SK-N-MC (cell line): ENCODE results near the gene PPRC1.

ENCODE experiments used
- DNase-seq: peaks from one replicate; pipeline ENCODE4 v3.0.0-alpha.2; 2011; ENCODE audit warnings: low read depth, low spot score
- H3K27ac ChIP-seq: fragments of 200-600 bp; sonication (generic); 2 replicates; pipeline ENCODE4 v1.5.1; 2016; ENCODE audit warnings: mixed run types
- H3K36me3 ChIP-seq: fragments of 200-600 bp; sonication (generic); 2 replicates; pipeline ENCODE4 v1.6.1; 2017; ENCODE audit warnings: antibody characterized with exemption, low read length, mixed read lengths; ENCODE audit not compliant: insufficient read depth
- H3K4me3 ChIP-seq: fragments of 200-600 bp; sonication (generic); 2 replicates; pipeline ENCODE4 v1.5.1; 2016
- H3K9ac ChIP-seq: fragments of 200-600 bp; sonication (generic); 2 replicates; pipeline ENCODE4 v1.8.0; 2017; ENCODE audit warnings: mixed run types, mixed read lengths; ENCODE audit not compliant: insufficient read length
- H3K9me3 ChIP-seq: fragments of 200-600 bp; sonication (generic); 2 replicates; pipeline ENCODE4 v1.6.1; 2017; ENCODE audit warnings: low read depth, mild to moderate bottlenecking, antibody characterized with exemption, low read length, moderate library complexity, mixed read lengths
- EZH2 ChIP-seq: fragments of 200-600 bp; sonication (generic); IDR thresholded peaks from one replicate; pipeline ENCODE4 v1.6.1; 2017; ENCODE audit warnings: antibody characterized with exemption
- FOXP2 ChIP-seq: optimal IDR thresholded peaks from 2 replicates; pipeline ENCODE3; 2011; ENCODE audit warnings: mild to moderate bottlenecking, moderate library complexity; ENCODE audit not compliant: insufficient read depth; ENCODE audit errors: extremely low read length, control extremely low read depth
- POLR2AphosphoS5 ChIP-seq: IDR thresholded peaks from 2 replicates; pipeline ENCODE4 v1.6.1; 2012; ENCODE audit warnings: mild to moderate bottlenecking, low read depth, low read length, borderline replicate concordance

Gene PPRC1, protein sequence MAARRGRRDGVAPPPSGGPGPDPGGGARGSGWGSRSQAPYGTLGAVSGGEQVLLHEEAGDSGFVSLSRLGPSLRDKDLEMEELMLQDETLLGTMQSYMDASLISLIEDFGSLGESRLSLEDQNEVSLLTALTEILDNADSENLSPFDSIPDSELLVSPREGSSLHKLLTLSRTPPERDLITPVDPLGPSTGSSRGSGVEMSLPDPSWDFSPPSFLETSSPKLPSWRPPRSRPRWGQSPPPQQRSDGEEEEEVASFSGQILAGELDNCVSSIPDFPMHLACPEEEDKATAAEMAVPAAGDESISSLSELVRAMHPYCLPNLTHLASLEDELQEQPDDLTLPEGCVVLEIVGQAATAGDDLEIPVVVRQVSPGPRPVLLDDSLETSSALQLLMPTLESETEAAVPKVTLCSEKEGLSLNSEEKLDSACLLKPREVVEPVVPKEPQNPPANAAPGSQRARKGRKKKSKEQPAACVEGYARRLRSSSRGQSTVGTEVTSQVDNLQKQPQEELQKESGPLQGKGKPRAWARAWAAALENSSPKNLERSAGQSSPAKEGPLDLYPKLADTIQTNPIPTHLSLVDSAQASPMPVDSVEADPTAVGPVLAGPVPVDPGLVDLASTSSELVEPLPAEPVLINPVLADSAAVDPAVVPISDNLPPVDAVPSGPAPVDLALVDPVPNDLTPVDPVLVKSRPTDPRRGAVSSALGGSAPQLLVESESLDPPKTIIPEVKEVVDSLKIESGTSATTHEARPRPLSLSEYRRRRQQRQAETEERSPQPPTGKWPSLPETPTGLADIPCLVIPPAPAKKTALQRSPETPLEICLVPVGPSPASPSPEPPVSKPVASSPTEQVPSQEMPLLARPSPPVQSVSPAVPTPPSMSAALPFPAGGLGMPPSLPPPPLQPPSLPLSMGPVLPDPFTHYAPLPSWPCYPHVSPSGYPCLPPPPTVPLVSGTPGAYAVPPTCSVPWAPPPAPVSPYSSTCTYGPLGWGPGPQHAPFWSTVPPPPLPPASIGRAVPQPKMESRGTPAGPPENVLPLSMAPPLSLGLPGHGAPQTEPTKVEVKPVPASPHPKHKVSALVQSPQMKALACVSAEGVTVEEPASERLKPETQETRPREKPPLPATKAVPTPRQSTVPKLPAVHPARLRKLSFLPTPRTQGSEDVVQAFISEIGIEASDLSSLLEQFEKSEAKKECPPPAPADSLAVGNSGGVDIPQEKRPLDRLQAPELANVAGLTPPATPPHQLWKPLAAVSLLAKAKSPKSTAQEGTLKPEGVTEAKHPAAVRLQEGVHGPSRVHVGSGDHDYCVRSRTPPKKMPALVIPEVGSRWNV (N-terminal part only)

DNA sequence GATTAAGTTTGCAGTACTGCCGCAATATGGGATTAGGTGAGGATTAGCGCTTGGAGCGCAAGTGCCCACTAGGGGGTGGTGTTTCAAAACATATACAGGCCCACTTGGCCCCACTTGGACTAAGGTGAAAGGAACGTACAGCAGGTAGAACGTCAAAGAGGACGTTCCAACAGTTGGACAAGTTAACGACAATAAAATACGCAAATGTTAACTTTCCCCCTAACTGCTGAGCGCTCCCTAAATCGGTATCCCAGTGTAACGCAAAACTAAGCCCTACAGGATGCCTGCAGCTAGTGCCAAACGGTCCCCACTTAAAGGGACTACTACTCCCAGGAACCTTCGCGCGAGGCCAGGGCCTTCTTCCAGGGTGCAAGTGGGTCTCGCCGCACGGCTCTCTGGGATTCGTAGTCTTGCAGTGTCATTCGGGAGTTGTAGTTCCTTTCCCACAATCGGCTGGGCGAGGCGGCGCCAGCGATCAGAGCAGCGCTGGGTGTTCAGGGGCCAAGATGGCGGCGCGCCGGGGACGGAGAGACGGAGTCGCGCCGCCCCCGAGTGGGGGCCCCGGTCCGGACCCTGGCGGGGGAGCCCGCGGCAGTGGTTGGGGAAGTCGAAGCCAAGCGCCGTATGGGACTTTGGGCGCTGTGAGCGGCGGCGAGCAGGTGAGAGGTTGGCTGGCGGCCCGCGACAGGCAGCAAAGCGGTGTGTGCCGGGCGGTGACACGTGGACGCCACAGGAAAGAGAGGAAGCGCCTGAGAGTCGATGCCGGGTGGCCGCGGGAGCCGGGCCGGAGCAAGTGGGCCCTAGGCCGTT, at the start of gene PPRC1:
Gene PPRC1 (plus strand): TSS at position 478 of the 810 bp plus-strand sequence. CDS start 29 bp downstream, at position 507.
- peak within 1 kb of the TSS; percentile 95 for H3K9ac ChIP-seq
- TF ChIP-seq EZH2: no peak
- peak; percentile 70 for TF ChIP-seq POLR2AphosphoS5
- peak within 1 kb of the TSS; percentile 84 for H3K27ac ChIP-seq
- peaks cover 2% of the 10 kb centered on the region for H3K36me3 ChIP-seq
- DNase-seq: peak; percentile 84
- H3K4me3 ChIP-seq: peak within 1 kb of the TSS; percentile 85
- no peaks in the 10 kb centered on the region for H3K9me3 ChIP-seq

DNA sequence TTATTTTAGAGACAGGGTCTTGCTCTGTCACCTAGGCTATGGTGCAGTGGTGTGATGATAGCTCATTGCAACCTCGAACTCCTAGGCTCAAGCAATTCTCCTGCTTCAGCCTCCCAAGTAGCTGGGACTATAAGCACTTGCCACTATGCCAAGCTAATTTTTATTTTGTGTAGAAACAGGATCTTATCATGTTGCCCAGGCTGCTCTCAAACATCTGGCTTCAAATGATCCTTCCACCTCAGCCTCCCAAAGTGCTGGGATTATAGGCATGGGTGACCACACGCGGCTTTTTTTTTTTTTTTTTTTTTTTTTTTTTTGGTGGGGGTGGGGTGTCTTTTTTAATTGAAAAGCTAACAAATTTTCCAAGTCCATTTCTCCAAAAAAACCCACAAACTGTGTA, 49.3 kb upstream of the PPRC1 start:
- no peaks in the 10 kb centered on the region for H3K9me3 ChIP-seq
- no peak overlapping the region for H3K9ac ChIP-seq
- no peaks in the 10 kb centered on the region for H3K36me3 ChIP-seq
- H3K4me3 ChIP-seq: no peak overlapping the region
- no peak overlapping the region for H3K27ac ChIP-seq
- no peak for DNase-seq
- TF ChIP-seq EZH2 (no peak), FOXP2 (no peak), POLR2AphosphoS5 (no peak)

DNA sequence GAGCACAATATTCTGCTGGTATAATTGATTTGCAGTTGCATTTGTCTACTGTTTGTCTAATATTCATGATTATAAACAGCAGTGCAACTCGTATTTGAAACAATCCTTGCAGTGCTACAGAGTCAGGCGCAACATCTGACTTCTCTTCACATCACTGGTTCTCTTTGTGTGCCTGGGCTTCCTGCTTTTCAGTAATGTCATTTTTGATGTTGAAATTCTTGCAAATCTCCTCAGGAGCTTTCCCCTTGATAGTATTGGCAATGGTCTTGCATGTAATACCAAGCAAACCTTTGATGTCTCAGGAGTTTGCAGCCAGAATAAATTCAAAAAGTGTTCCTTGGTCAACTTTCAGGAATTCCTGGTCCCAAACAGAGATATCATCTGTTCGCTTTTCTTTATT, 47.5 kb upstream of the PPRC1 start:
- Histone ChIP-seq H3K4me3 (no peak overlapping the region), H3K9me3 (no peaks in the 10 kb centered on the region), H3K36me3 (no peaks in the 10 kb centered on the region), H3K27ac (no peak overlapping the region), H3K9ac (no peak overlapping the region)
- no peak for DNase-seq
- TF ChIP-seq FOXP2 (no peak), EZH2 (no peak), POLR2AphosphoS5 (no peak)

DNA sequence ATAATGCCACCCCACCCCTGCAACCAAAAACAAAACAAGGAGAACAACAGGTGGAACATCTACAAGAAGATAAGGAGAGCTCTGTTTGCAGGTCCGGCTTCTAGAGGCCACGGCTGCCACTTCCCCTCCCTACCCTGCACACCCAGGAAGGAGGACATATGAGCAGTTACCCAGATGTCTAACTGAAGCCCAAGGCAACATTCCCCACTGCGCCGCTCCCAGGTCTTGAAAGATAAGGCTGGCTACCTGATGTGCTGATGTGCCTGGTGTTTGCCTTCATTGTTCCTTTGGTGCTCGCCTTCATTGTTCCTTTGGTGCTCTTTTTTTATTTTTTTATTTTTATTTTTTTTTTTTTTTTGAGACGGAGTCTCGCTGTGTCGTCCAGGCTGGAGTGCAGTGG, 46.6 kb upstream of the PPRC1 start:
- Histone ChIP-seq H3K4me3 (no peak overlapping the region), H3K27ac (no peak overlapping the region)
- no peak for TF ChIP-seq POLR2AphosphoS5

DNA sequence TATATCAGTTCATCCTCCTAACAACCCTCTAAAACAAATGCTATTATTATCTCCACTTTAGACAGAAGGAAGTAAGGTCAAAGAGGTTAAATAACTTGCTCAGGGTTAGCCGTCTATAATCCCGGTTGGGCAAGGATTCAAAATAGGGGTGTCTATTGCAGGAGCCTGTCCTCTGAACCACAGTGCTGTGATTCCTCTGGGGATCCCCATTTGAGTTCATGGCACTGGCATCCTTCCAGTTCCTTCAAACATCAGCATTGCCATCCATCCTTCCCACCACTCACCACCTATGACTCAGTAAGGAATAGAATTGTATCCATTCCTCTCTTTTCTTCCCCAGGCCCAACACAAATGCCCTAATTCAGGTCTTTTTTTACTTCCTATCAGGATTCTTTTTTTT, 42.1 kb upstream of the PPRC1 start:
- H3K4me3 ChIP-seq: no peak overlapping the region
- H3K36me3 ChIP-seq: no peaks in the 10 kb centered on the region
- TF ChIP-seq POLR2AphosphoS5: no peak
- TF ChIP-seq FOXP2: no peak
- no peak for TF ChIP-seq EZH2
- H3K27ac ChIP-seq: no peak overlapping the region
- no peak for DNase-seq
- no peak overlapping the region for H3K9ac ChIP-seq
- no peaks in the 10 kb centered on the region for H3K9me3 ChIP-seq

More for the DNA sequence above, 46.6 kb upstream of the PPRC1 start:
- no peaks in the 10 kb centered on the region for H3K36me3 ChIP-seq
- no peaks in the 10 kb centered on the region for H3K9me3 ChIP-seq
- no peak overlapping the region for H3K9ac ChIP-seq
- no peak for DNase-seq

DNA sequence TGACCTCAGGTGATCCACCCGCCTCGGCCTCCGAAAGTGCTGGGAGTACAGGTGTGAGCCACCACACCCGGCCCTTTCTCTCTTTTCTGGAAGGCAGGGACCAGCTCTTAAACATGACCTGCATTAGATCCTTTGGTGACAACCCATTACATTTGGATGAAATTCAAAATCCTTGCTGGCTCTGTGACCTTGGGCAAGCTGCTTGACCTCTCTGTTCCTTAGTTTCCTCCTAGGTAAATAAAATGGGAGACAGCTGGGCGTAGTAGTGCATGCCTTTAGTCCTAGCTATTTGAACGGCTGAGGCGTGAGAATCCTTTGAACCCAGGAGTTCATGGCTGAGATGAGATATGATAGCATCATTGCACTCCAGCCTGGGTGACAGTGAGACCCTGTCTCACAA, 36.4 kb upstream of the PPRC1 start:
- Histone ChIP-seq H3K36me3 (no peaks in the 10 kb centered on the region), H3K9me3 (no peaks in the 10 kb centered on the region), H3K27ac (no peak overlapping the region), H3K9ac (no peak overlapping the region), H3K4me3 (no peak overlapping the region)
- TF ChIP-seq POLR2AphosphoS5 (no peak), EZH2 (no peak), FOXP2 (no peak)
- DNase-seq: no peak

DNA sequence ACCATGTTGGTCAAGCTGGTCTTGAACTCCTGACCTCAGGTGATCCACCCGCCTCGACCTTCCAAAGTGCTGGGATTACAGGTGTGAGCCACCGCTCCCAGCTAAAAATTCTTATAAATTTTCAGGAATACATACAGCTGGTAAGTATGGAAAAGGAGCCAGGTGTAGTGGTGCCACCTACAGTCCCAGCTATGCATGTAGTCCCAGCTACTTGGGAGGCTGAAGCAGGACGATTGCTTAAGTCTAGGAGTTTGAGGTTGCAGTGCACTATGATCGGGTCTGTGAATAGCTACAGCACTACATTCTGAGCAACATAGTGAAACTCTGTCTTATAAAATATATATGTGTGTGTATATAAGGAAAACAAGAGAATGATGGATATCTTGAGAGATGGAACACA, 31.7 kb upstream of the PPRC1 start:
- no peak overlapping the region for H3K4me3 ChIP-seq
- no peak for DNase-seq
- TF ChIP-seq POLR2AphosphoS5: no peak
- TF ChIP-seq FOXP2: no peak
- no peak for TF ChIP-seq EZH2
- H3K36me3 ChIP-seq: no peaks in the 10 kb centered on the region
- no peak overlapping the region for H3K9ac ChIP-seq
- no peak overlapping the region for H3K27ac ChIP-seq
- no peaks in the 10 kb centered on the region for H3K9me3 ChIP-seq
